ENCODE measurements around the gene LIPK.

Gene LIPK

DNA sequence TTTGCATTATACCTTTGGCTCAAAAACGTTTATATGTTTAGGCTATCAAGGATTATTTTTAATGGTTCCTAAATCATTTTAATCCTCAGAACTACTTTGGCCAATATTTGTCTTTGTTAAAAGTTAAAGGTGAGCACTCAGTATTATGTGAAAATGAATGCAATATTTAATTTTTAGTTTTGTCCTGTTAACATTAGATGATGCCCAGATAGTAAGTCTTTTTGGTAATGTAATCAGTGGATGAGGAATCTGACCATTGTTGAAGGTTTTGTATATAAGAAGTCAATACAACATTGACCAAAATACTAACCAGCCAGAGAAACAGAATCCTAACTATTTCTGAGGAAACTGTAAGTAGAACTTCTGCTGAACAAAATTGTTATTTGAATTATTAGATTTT, 41.9 kb upstream of the LIPK start, which contains the start of gene LIPF:
Gene LIPF (plus strand): TSS at position 301 of the 400 bp plus-strand sequence. CDS start 2,856 bp downstream, outside the sequence.
- H3K4me3 ChIP-seq (ENCODE audit: low read depth, low read length), result no peak within 1 kb of the TSS
- no peak for DNase-seq (ENCODE audit: low read depth)
- TF ChIP-seq, protein P1, sequence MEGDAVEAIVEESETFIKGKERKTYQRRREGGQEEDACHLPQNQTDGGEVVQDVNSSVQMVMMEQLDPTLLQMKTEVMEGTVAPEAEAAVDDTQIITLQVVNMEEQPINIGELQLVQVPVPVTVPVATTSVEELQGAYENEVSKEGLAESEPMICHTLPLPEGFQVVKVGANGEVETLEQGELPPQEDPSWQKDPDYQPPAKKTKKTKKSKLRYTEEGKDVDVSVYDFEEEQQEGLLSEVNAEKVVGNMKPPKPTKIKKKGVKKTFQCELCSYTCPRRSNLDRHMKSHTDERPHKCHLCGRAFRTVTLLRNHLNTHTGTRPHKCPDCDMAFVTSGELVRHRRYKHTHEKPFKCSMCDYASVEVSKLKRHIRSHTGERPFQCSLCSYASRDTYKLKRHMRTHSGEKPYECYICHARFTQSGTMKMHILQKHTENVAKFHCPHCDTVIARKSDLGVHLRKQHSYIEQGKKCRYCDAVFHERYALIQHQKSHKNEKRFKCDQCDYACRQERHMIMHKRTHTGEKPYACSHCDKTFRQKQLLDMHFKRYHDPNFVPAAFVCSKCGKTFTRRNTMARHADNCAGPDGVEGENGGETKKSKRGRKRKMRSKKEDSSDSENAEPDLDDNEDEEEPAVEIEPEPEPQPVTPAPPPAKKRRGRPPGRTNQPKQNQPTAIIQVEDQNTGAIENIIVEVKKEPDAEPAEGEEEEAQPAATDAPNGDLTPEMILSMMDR (IDR thresholded peaks at IDR 0.05; ENCODE audit: insufficient read depth, low read depth, low read length, missing control alignments), result no peak

DNA sequence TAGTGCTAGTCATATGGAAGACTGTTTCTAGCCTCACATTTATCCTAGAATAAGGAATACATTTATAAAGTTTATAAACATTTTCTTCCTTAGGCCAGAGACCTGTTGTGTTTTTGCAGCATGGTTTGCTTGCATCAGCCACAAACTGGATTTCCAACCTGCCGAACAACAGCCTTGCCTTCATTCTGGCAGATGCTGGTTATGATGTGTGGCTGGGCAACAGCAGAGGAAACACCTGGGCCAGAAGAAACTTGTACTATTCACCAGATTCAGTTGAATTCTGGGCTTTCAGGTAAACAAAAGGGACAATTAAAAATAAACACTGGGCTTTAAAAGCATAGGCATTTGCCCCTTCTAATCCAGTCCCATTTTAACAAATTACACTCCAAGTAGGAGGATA, 37.6 kb upstream of the LIPK start:
- TF ChIP-seq, protein P1 (IDR thresholded peaks at IDR 0.05; ENCODE audit: insufficient read depth, low read depth, low read length, missing control alignments), result no peak

DNA sequence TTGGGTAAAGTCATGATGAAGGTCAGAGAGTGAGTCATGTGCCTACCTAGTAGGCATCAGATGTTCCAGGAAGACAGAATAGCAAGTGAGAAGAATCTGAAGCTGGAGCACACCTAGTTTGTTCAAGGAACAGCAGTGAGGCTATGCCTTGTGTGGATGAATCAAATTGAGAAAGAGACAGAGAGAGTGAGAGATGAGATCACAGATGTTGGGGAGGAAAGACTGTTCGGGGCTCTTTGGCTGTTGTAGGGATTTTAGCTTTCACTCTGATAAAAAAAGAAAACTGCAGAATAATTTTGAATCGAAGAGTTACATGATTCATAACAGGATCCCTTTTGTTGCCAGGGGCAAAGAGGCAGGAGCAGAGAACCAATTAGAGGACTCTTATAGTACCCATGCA, 35.6 kb upstream of the LIPK start:
- H3K4me3 ChIP-seq (ENCODE audit: low read depth, low read length), result no peak overlapping the region
- peak; percentile 35 for DNase-seq (ENCODE audit: low read depth)
- TF ChIP-seq, protein P1 (IDR thresholded peaks at IDR 0.05; ENCODE audit: insufficient read depth, low read depth, low read length, missing control alignments), result no peak

More for the DNA sequence above, 37.6 kb upstream of the LIPK start:
- no peak overlapping the region for H3K4me3 ChIP-seq (ENCODE audit: low read depth, low read length)
- no peak for DNase-seq (ENCODE audit: low read depth)

DNA sequence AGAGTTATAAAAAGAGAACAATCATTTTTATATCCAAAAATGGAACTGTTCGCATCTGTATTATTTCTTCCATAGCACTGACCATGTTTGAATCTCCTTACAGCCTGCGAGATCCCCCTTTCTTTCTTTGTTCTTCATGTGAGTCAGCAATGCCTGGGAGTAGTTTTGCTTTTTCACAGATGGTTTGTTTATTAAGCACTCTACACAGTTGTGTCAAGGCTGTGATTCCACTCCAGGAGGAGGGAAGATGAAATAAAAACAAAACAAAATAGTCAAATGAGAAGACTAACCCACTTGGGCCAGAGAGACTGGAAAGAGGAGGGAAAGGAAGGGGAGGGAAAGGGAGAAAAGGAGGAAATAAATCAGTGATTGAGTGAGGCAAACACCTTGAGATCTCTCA, 34.0 kb upstream of the LIPK start:
- no peak for DNase-seq (ENCODE audit: low read depth)
- TF ChIP-seq, protein P1 (IDR thresholded peaks at IDR 0.05; ENCODE audit: insufficient read depth, low read depth, low read length, missing control alignments), result no peak
- no peak overlapping the region for H3K4me3 ChIP-seq (ENCODE audit: low read depth, low read length)

DNA sequence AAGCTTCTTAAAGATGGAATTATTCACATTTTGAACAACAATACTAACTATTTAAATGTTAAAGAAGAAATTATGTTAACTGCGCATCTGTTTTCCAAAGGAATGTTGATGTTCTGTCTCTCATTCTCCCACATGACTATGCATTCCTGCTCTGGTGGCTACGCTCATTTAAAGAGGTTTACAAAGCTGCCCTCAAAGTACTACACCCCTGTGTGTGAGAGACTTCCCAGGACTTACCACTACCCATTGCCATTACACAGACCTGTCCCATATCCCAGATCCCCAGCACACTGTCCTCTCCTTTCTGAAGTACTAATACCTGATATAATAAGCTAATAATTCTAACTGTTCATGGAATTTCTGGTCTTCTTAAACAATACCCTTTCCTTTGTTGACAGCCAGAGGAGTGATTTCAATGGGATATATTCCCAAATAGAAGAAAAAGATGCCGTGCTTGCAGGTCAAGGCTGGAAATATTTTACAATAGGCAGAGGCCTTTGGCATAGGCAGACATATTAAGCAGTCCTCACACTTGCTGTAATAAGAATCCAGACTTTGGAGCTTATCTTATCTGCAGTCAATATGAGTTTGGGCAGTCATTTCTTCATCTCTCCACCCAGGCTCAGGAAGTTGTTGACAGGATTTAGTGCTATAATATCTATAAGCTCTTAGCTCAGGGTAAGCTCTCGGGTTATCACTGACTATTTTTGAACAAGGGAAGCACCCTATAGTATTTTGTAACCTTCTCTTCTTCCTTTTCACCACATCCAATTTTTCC, 29.6 kb upstream of the LIPK start:
- DNase-seq (ENCODE audit: low read depth), result no peak
- H3K4me3 ChIP-seq (ENCODE audit: low read depth, low read length), result no peak overlapping the region
- TF ChIP-seq, protein P1 (IDR thresholded peaks at IDR 0.05; ENCODE audit: insufficient read depth, low read depth, low read length, missing control alignments), result no peak

DNA sequence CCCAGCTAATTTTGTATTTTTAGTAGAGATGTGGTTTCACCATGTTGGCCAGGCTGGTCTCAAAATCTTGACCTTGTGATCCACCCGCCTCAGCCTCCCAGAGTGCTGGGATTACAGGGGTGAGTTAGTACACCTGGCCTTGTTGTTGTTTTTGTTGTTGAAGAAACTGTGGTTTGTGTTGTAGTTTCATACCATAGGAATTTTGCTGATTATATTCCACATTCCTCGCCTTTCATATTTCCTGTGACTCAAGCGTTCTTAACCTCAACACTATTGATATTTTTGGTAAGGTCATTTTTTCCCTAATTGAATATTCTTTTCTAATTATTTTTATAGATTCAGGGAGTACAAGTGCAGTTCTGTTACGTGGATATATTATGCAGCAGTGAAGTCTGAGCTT, 25.1 kb upstream of the LIPK start:
- no peak for DNase-seq (ENCODE audit: low read depth)

More for the DNA sequence above, 25.1 kb upstream of the LIPK start:
- no peak overlapping the region for H3K4me3 ChIP-seq (ENCODE audit: low read depth, low read length)
- TF ChIP-seq, protein P1 (IDR thresholded peaks at IDR 0.05; ENCODE audit: insufficient read depth, low read depth, low read length, missing control alignments), result no peak

Data from GM12865 (cell line).